Hematopoietic multipotent progenitor cell treated with erythropoietin and hydrocortisone succinate and interleukin-3 and kit ligand, for 6 days (in vitro differentiated cells): ENCODE data around the gene CCDC78.

ENCODE experiments used
- DNase-seq: peaks from one replicate; pipeline ENCODE4 v3.0.0-alpha.2; 2015

Gene CCDC78

GRCh38 chr16:736936-737481 is 10.8 kb upstream of the CCDC78 start:
- DNase-seq, result no peak

GRCh38 chr16:735982-736453 is 9.8 kb upstream of the CCDC78 start:
- no peak for DNase-seq

- DNase-seq, result no peak
Measured at GRCh38 chr16:734981-735881, 9.0 kb upstream of the CCDC78 start.

- no peak for DNase-seq
Measured at GRCh38 chr16:734208-734980, 8.2 kb upstream of the CCDC78 start.

GRCh38 chr16:733382-734207 is 7.4 kb upstream of the CCDC78 start:
- DNase-seq, result peak; percentile 60

GRCh38 chr16:732936-733335 is 6.7 kb upstream of the CCDC78 start:
- DNase-seq, result no peak

GRCh38 chr16:732332-732731 is 6.1 kb upstream of the CCDC78 start:
- no peak for DNase-seq

GRCh38 chr16:730666-731509 is 4.6 kb upstream of the CCDC78 start:
- no peak for DNase-seq

- DNase-seq, result no peak
Measured at GRCh38 chr16:729768-730665, 3.8 kb upstream of the CCDC78 start.

- no peak for DNase-seq
Measured at GRCh38 chr16:728890-729744, 2.9 kb upstream of the CCDC78 start.

GRCh38 chr16:728131-728889 is 2.1 kb upstream of the CCDC78 start:
- DNase-seq, result peak; percentile 87

- DNase-seq, result peak; percentile 84
Measured at GRCh38 chr16:727291-727977, 1.2 kb upstream of the CCDC78 start.

- no peak for DNase-seq
Measured at GRCh38 chr16:726188-726437, 130 bp downstream of the CCDC78 start.

GRCh38 chr16:725463-726187 is 618 bp downstream of the CCDC78 start:
- no peak for DNase-seq

GRCh38 chr16:725041-725376 is 1.2 kb downstream of the CCDC78 start:
- no peak for DNase-seq

GRCh38 chr16:724188-725040 is 1.8 kb downstream of the CCDC78 start:
- no peak for DNase-seq

- no peak for DNase-seq
Measured at GRCh38 chr16:723695-724094, 2.5 kb downstream of the CCDC78 start.
